Vagina (tissue), 2 donors: ENCODE measurements around the gene UPB1. TPM values are rescaled to one million over a fixed set of nuclear protein-coding genes. Genes with fewer than 3 reads are reported as not detected.

Experiments used
- DNase-seq, 2 donors: peaks; one replicate each; pipeline ENCODE4 v3.0.0-alpha.2; 2017; ENCODE audit errors: extremely low spot score in 2 of 2
- H3K27ac ChIP-seq: fragments of 200-600 bp; sonication (generic); one replicate; pipeline ENCODE4 v1.5.1; 2019
- H3K27me3 ChIP-seq: fragments of 200-600 bp; sonication (generic); one replicate; pipeline ENCODE4 v1.5.1; 2019
- H3K36me3 ChIP-seq, 2 donors: fragments of 200-600 bp; sonication (generic); one replicate each; pipeline ENCODE4 v1.5.1; 2017 to 2019
- H3K4me1 ChIP-seq: fragments of 200-600 bp; sonication (generic); one replicate; pipeline ENCODE4 v1.5.1; 2019
- H3K4me3 ChIP-seq, 2 donors: fragments of 200-600 bp; sonication (generic); 1 replicate in 1 of 2; 2 replicates in 1 of 2; pipeline ENCODE4 v1.5.1; 2016 to 2019
- H3K9me3 ChIP-seq: fragments of 200-600 bp; sonication (generic); one replicate; pipeline ENCODE4 v1.5.1; 2019
- CTCF ChIP-seq, 3 experiments: fragments of 450-650 bp in 2 of 3; fragments of 200-600 bp in 1 of 3; sonication (generic) in 1 of 3; IDR thresholded peaks; one replicate each; pipeline ENCODE4 v1.5.1; 2017 to 2019; ENCODE audit warnings: antibody characterized with exemption in 3 of 3, mild to moderate bottlenecking in 2 of 3, moderate library complexity in 2 of 3
- POLR2A ChIP-seq, 2 donors: fragments of 450-650 bp; IDR thresholded peaks; one replicate each; pipeline ENCODE4 v1.6.1; 2017; ENCODE audit warnings: antibody characterized with exemption in 2 of 2, mild to moderate bottlenecking in 2 of 2, moderate library complexity in 2 of 2
- POLR2AphosphoS5 ChIP-seq, 2 donors: sonication (generic); formaldehyde crosslinking; IDR thresholded peaks; one replicate each; pipeline ENCODE4 v1.9.0; 2017; ENCODE audit warnings: antibody characterized with exemption in 2 of 2, mild to moderate bottlenecking in 2 of 2, low read depth in 1 of 2; ENCODE audit not compliant: insufficient read depth in 1 of 2
- intact Hi-C: fragments of 100-400 bp; cut with DNase I; formaldehyde crosslinking; loops from one replicate; pipeline ENCODE4 v1.15.1; 2023
- total RNA-seq: library from RNA; depleted of rRNA; stranded (reverse); fragments of >200 nt; gene quantifications from one replicate; pipeline ENCODE4 v1.2.3, GENCODE V29; 2016

UPB1 gene
- total RNA-seq, 1 donor from 2014 or later: not detected

DNA sequence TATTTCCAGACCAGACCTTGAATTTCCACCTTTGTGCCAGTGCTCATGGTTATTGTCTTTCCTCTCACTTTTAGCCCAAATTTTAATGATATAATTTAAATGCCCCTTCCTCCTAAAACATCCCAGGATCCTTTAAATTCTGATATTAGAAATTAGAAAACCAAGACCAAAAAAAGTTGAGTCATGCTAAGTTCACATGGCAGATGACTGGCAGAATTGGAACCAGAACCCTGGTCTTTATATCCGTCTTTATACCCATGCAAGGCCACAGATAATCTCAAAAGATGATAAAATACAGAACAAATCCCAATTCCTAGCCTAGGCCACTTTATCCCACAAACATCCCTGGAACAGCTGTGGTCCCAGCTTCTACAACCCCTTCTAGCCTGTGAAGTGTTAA lies 41.3 kb upstream of the UPB1 start:
- Histone ChIP-seq H3K9me3 (no peaks in the 10 kb centered on the region), H3K4me3 (no peak overlapping the region), H3K27ac (no peak overlapping the region), H3K27me3 (no peaks in the 10 kb centered on the region), H3K36me3 (no peaks in the 10 kb centered on the region), H3K4me1 (no peaks in the 10 kb centered on the region)
- no peak for TF ChIP-seq CTCF (IDR thresholded peaks at IDR 0.05)
- no peak for TF ChIP-seq POLR2A (IDR thresholded peaks at IDR 0.05)
- TF ChIP-seq POLR2AphosphoS5 (IDR thresholded peaks at IDR 0.05; ENCODE audit: insufficient read depth in 1 of 2, low read depth in 1 of 2): no peak
- intact Hi-C loops: no loop called here
- DNase-seq: no peak

DNA sequence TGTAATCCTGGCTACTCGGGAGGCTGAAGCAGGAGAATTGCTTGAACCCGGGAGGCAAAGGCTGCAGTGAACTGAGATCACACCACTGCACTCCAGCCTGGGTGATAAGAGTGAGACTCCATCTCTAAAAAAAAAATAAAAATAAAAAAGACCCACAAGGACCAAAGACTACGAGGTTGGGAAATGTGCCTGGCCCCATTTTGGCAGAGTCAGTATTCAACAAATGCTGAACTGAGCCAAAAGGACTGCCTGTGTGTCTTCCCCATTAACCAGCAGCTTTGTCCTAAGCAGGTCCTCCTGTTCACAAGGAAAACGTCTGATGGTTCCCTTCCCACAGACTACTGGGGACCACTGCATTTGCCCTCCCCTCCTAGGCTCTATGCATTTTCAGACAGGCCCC lies 40.1 kb upstream of the UPB1 start:
- Histone ChIP-seq H3K4me1 (no peaks in the 10 kb centered on the region), H3K9me3 (no peaks in the 10 kb centered on the region), H3K27ac (no peak overlapping the region), H3K27me3 (no peaks in the 10 kb centered on the region), H3K4me3 (no peak overlapping the region), H3K36me3 (no peaks in the 10 kb centered on the region)
- intact Hi-C loops: no loop called here
- no peak for DNase-seq
- no peak for TF ChIP-seq POLR2A (IDR thresholded peaks at IDR 0.05)
- no peak for TF ChIP-seq POLR2AphosphoS5 (IDR thresholded peaks at IDR 0.05; ENCODE audit: insufficient read depth in 1 of 2, low read depth in 1 of 2)
- no peak for TF ChIP-seq CTCF (IDR thresholded peaks at IDR 0.05)

GRCh38 chr22:24455751-24456426 lies 39.2 kb upstream of the UPB1 start:
- no peaks in the 10 kb centered on the region for H3K9me3 ChIP-seq
- no peak for DNase-seq
- H3K27ac ChIP-seq: no peak overlapping the region
- no peaks in the 10 kb centered on the region for H3K36me3 ChIP-seq
- no peaks in the 10 kb centered on the region for H3K27me3 ChIP-seq
- intact Hi-C loops: no loop called here
- no peak overlapping the region for H3K4me3 ChIP-seq
- H3K4me1 ChIP-seq: no peaks in the 10 kb centered on the region
- TF ChIP-seq CTCF (IDR thresholded peaks at IDR 0.05): no peak
- TF ChIP-seq POLR2AphosphoS5 (IDR thresholded peaks at IDR 0.05; ENCODE audit: insufficient read depth in 1 of 2, low read depth in 1 of 2): no peak
- no peak for TF ChIP-seq POLR2A (IDR thresholded peaks at IDR 0.05)

DNA sequence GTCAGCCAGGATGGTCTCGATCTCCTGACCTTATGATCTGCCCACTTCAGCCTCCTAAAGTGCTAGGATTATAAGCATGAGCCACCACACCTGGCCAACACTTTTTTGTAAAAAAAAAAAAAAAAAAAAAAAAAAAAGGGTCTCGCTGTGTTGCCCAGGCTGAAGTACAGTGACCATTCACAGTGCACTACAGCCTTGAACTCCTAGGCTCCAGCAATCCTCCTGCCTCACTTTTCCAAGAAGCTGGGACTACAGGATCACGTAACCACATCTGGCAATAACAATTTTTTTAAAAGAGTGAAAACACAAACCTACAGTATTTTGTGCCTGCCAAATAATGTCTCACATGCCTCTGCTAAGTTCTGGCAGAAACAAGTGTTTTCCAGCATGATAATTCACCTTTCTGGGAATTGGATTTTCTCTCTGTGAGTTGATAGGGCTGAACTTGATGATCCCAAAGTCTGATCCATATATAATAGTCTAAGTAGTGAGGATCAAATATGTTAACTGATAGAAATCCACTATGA lies 37.2 kb upstream of the UPB1 start:
- no peaks in the 10 kb centered on the region for H3K27me3 ChIP-seq
- intact Hi-C loops: no loop called here
- H3K27ac ChIP-seq: no peak overlapping the region
- TF ChIP-seq POLR2A (IDR thresholded peaks at IDR 0.05) (no peak), CTCF (IDR thresholded peaks at IDR 0.05) (no peak), POLR2AphosphoS5 (IDR thresholded peaks at IDR 0.05; ENCODE audit: insufficient read depth in 1 of 2, low read depth in 1 of 2) (no peak)
- H3K9me3 ChIP-seq: no peaks in the 10 kb centered on the region
- H3K4me1 ChIP-seq: no peaks in the 10 kb centered on the region
- no peak overlapping the region for H3K4me3 ChIP-seq
- H3K36me3 ChIP-seq: no peaks in the 10 kb centered on the region
- peak in 1 of 2 donors; percentile 14 for DNase-seq

DNA sequence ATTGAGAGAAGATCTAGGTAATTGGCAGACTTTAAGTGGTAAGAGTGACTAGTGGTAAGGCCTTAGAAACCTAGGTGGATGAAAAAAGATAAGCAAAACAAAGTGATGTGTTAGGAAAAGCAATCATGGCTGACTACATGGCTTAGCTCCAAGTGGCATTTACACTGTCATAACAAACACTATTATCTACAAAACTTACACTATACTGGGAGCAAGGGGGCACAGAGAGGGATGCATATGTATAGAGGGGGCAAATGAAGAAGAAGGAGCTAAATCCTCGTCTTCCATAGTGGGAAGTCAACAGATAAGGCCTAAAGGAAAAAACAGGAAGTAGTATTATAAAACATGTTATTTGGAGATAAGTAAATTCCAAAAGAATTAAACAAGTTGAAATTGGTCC lies 35.2 kb upstream of the UPB1 start:
- Histone ChIP-seq H3K27me3 (no peaks in the 10 kb centered on the region), H3K27ac (no peak overlapping the region), H3K4me3 (no peak overlapping the region), H3K9me3 (no peaks in the 10 kb centered on the region), H3K36me3 (no peaks in the 10 kb centered on the region), H3K4me1 (no peaks in the 10 kb centered on the region)
- no peak for DNase-seq
- intact Hi-C loops: loop anchor here (10.0 kb wide), 1 partner anchor 1645 kb away; no protein-coding TSS in a partner anchor
- TF ChIP-seq POLR2A (IDR thresholded peaks at IDR 0.05) (no peak), POLR2AphosphoS5 (IDR thresholded peaks at IDR 0.05; ENCODE audit: insufficient read depth in 1 of 2, low read depth in 1 of 2) (no peak)
